HG03045 (cell line): ENCODE data around the gene CREB5.

Experiments used
- ATAC-seq: cut with Tn5 transposase; IDR thresholded peaks from one replicate; pipeline ENCODE4 v1.9.1; 2021; ENCODE audit warnings: mild to moderate bottlenecking, moderate library complexity; ENCODE audit not compliant: unreplicated experiment

CREB5 gene

DNA sequence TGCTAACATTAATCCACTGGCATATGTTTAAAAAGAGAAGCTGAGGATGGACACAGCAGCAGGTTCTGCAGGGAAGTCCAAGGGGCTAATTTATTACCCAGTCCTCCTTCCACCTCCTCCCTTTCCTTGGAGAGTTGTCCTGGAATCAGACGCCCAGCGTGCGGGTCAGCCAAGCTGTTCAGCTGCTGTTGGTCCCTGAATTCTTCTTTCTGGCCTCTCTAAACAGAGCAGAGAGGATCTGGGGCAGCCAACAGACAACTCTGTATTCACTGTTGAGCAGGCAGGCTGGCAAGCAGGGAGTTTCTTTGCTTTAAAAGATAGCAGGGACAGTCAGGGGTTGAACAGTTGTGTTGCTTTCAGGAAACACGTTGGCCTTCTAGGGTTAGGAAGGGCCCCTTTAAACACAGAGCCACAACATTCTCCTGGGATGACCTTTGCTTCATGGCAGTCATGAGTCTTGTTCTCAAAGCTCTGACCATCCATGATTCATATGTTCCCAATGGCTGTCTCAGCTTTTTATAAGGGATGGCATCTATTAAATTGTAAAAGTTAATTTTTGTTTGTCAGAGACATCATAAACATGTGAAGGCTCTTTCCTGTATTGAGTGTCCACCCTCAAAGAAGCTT, 217.0 kb downstream of the CREB5 start:
- ATAC-seq, result no peak

DNA sequence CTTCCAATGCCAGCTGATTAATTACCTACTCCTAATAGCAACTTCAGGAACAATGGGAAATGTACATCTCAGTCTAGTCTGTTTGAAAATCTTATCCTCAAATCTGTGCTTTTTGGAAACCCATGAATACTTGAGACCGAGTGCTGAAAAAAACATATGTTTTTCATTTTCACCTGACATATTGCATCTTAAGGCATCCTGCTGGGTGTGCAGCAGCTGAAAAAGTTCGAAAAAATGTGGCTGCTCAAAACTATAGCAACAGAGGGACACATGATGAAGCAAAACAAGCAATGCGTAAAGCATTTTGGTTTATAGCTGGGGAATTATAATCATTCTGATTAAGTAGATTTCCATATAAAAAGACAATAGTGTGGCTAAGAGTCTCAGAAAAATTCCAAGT, 218.0 kb downstream of the CREB5 start:
- no peak for ATAC-seq

GRCh38 chr7:28631995-28632394, 219.7 kb downstream of the CREB5 start:
- ATAC-seq, result no peak

DNA sequence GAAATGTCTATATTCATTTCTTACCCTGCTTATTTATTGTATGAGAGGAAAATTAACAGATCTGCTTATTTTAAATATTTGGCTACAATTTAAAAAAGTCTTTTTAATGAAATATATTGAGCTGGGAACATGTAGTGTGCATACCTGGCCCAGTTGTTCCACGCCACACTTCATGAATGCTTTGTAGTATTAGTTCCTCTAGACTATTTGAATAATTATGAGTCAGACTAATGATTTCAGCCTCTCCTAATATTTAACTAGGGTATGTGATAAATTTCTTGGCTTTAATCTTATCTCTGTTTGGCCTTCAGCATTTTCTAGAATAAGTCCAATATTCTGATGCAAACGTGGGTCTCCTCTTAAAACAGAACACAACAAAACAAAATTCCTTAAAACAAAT, 226.6 kb downstream of the CREB5 start:
- ATAC-seq, result no peak

GRCh38 chr7:28640001-28640400, 227.7 kb downstream of the CREB5 start:
- ATAC-seq, result no peak

DNA sequence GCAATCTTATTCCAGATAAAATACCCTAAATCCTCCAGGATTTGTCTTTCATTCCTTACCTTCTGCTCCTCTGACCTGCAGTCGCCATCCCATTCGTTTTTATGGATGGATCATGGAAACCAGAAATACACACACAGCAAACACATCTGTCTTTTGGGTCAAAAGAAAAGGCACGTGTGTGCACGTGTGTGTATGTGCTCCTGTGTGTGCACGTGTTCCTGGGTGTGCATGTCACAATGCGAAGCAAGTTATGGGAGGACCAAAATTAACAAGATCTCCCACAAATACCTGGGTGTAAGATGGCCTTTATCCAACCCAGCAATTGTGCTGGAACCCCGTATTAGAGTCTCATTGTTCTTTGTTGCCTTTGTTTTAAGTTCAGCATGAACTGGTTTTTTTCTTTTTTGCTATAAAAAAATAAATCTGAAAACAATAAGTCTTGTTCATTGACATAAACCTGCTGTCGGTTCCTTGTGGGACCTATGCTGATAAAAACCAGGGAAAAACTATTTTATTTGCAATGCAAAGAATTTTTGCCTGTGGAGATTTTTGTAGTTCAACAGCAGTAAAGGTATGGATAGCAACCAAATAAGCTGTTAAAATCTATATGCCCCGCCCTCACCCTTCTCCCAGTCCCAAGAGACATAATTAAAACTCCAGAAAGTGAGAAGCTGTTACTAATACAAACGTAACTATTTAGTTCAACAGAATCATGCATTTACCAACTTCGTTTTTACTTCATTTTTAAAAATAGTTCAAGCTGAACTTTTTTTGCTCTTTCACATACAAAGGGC, 229.6 kb downstream of the CREB5 start:
- no peak for ATAC-seq

DNA sequence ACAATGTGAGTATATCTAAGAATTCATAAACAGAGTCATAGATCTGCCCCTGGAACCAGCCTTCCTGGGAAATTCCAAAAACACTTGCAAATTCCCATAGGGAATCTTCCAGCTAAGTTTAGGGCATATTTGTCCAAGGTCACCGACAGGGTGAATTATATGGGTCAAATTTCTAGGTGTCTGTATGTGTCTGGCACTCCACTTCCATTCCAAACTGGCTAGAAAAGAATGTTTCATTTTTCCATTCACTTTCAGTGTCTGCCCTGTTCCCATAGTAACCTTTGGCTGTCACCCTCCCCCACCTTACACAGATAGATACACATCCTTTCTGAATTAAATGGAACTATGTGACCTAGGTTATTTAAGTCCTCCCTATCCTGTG, 230.9 kb downstream of the CREB5 start:
- no peak for ATAC-seq

DNA sequence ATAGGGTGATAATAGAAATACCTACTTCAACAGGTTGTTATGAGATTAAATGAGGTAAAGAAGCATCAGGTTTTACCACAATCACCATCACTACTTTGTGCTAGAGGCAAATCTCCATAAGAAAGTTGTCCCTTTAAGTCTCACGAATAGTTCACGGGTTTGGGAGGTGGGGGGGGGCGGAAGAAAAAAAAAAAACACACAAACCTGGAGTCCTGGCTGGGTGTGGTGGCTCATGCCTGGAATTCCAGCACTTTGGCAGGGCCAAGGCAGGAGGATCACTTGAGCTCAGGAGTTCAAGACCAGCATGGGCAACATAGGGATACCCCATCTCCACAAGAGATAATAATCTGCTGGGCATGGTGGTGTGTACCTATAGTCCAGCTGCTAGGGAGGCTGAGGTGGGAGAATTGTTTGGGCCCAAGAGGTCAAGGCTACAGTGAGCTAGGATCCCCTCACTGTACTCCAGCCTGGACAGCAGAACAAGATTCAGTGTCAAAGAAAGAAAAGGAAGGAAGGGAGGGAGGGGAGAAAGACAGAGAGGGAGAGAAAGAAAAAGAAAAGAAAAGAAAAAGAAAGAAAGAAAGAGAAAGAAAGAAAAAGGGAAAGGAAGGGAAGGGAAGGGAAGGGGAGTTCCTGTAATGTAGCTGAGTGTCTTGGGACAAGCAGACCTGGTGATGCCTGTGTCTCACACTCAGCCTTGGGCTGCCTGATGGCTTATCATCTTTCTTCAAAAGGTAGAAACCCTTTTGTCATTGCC, 231.4 kb downstream of the CREB5 start:
- ATAC-seq, result no peak

- ATAC-seq, result no peak
Observed at GRCh38 chr7:28645866-28646265, 233.5 kb downstream of the CREB5 start.

DNA sequence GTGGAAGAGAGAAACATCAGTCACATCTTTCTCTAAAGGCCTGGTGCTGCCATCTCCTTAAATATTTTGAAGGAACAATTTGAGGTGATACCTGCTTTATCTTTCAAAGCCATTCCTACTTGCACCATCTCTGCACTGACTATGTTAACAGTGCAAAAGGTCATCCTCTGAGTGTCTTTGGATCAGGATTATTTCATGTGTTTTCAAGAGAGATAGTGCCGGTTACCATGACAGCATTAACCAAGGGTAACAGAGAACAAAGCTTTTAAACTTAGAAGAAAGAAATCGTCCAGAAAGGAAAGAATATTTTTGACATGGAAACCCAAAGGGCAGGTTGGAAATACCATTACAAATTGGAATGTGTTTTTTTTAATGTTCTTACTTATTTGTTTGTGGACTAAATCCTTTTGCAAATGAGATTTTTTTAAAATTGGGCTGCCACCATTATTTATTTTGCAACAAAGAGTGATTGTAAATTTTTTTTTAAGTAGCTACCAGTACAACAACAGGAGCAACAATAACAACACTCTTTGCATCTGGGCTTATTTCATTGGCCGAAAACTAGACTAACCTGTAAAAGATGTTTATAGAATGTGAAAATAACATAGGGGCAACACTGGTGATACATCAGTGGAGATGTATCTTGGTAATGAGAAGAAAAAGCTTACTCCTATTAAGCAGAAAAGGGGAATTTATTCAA, 234.2 kb downstream of the CREB5 start:
- ATAC-seq, result no peak

DNA sequence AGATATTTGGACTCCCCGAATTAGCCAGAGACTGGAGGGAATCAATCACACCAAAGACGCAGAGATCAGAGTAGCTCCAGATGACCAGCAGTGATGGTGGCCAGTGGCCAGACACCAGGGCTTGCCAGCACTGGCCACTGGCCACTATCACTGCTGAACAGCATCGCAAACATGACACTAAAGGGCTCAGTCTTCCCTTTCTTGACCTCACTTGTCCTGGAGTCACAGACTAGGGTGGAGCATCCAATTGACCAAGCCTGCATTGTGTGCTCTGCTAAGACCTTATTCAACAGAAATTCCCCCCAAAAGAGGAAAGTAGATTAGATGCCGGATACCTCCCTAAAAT, 234.7 kb downstream of the CREB5 start:
- no peak for ATAC-seq

DNA sequence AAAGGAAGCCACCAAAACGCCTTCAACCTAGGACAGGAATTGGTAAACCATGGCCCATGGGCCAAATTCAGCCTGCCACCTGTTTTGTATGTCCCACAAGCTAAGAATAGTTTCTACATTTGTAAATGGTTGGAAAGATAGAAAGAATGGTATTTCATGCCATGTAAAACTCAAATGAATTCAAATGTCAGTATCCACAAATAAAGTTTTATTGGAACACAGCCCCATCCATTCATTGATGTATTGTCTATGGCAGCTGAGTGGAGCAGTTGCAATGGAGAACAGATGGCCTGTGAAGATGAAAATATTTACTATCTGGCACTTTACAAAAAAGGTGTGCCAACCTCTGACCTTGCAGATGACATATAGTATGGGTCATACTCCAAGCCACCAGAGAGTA, 236.9 kb downstream of the CREB5 start:
- no peak for ATAC-seq

DNA sequence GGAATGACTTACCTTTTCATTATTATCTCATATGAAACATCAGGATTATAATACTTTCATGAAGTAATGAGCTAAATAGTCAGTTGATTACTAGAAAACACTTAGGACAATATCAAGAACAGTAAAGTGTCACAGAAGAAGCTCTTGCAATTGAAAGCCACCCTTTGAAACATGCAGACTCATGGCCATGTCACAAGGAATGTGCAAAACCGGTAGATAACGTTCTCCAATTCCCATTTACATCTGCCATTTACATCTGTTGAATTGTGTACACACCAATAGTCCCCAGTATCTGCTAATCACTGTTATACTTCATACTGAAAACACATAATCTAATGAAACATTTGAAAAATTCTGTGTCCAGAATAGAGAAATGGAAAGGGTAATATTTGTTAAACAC, 237.5 kb downstream of the CREB5 start:
- no peak for ATAC-seq

- no peak for ATAC-seq
Observed at GRCh38 chr7:28654110-28654509, 241.8 kb downstream of the CREB5 start.

- ATAC-seq, result no peak
Observed at GRCh38 chr7:28656529-28656928, 244.2 kb downstream of the CREB5 start.

DNA sequence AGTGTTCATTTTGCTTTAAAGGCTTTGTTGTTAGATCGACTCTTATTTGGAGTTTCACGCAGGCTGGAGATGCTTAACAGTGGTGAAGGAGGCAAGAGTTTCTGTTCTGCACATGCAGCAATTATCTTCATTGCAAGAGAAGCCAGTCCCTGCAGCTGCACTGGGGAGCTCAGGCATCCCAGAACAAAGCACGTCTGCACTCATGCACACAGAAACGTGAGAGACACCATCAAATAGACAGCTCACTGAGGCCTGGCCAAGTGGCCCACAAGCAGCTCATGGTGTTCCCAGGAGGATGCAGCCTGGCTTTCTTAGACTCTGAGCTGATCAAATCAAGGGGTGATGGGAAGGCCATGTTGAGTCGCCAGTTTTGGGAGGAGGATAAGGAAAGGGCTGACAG, 246.1 kb downstream of the CREB5 start:
- ATAC-seq, result no peak

DNA sequence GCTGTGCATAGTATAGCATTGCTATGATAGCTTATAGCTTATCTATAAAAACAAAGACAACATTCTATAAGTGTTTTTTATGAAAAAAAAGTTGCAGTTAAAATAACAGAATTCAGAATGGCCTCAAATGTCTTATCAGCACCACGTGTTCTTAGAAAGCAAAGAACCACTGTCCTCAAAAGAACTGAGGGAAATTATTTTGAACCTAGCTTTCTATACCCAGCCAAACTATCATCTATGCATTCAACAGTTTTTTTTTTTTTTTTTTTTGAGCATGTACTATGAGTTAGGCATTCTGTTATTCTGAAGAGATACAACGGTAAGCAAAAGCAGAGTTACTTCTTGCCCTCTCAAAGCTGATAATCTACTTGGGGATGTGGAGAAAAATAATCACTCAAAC, 247.8 kb downstream of the CREB5 start:
- no peak for ATAC-seq

GRCh38 chr7:28661826-28662595, 249.7 kb downstream of the CREB5 start:
- ATAC-seq, result no peak

GRCh38 chr7:28666154-28666553, 253.8 kb downstream of the CREB5 start:
- no peak for ATAC-seq

GRCh38 chr7:28668085-28668484, 255.8 kb downstream of the CREB5 start:
- ATAC-seq, result no peak

DNA sequence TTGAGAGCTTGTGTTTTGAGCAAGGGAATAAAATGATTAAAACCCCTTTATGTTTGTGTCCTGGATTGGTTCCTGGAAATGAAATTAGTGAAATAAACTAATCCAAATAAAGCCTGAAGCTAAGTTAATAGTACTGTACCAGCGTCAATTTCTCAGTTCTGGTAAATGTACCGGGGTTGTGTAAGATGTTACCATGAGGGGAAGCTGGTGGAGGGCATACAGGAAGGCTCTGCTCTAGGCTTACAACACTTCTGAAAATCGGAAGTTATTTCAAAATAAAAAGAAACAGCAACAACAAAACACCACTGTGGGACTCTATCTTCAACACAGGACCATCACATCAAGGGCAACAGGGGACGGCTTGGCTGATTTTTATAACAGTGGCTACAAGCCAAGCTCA, 257.0 kb downstream of the CREB5 start:
- ATAC-seq, result no peak
